ENCODE data around the gene DAPP1.
A peak's percentile ranks its signal among the peaks of the same experiment; 100 is the strongest.

DAPP1 gene

DNA sequence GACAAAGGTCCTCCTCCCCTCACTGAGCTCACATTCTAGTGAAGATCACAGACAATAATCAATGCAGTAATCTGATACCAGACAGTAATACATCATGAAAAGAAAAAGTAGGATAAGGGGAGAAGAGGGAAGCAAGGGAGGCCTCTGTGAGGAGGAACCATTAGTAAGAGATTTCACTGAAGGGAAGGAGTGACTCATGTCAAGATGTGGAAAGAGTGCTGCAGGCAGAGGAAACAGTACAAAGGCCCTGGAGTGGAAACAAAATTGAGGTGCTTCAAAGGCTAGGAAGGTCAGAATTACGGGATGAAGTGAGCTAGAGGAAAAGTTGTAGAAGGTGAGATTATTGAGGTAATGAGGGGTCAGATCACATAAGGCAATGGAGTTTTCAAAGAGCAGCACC is 39.5 kb downstream of the DAPP1 start:
- peak; percentile 29 for DNase-seq

- no peak for DNase-seq
Measured at GRCh38 chr4:99857307-99857706, 40.7 kb downstream of the DAPP1 start.

- DNase-seq = no peak
Measured at GRCh38 chr4:99859618-99860017, 43.0 kb downstream of the DAPP1 start.

DNA sequence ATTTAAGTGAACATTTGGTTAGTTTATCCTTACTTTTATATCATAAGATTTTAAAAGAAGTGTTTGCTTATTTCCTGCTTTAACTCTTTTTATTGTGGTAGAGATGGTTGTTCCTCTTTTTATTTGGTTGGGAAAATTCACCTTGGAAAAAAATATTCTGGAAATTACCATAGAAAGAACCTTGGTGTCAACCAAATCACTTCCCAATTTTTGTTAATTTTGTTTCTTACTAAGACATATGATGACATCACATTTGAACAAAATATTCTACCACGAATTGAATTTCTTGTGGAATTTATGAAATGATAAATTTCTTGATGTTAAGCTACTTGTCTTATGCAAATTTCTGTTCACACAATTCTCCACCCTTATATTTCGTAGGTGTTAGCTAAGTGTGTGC is 43.9 kb downstream of the DAPP1 start:
- no peak for DNase-seq

DNA sequence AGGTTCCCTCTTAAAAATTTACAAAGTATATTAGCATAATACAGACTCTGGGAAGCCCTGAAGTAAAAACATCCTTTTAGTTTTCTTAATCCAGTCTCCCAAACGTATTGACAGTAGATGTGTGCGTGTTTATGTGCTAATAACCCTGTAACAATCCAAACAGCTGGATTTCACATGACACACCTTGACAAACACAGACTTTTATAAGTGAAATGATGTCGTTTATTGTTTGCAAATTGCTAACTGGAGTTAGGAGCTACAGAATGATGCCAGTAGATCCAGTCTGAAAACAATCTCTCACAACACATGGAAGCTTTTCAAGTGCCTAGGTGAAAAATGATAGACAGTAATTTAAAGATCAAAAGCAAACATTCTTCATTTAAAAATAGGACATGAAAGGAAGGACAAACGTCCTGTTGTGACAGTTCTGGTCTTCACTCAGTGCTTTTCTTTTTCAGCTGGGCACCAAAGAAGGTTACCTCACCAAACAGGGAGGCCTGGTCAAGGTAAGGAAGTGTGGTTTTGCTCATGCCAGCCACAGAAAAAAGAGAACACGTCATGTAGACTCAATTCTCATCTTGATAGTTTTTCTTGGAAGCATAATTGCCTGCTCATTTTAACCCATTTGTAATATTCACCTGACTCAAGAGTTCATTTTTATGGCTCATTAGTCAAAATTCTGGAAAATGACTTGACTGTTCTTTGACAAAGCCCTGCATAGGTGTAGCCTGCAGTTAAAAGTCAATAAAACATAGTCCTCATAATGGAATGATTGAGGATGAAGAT is 44.7 kb downstream of the DAPP1 start:
- no peak for DNase-seq

GRCh38 chr4:99863804-99864203 is 47.2 kb downstream of the DAPP1 start:
- no peak for DNase-seq

- DNase-seq = no peak
Measured at GRCh38 chr4:99868126-99868596, 51.5 kb downstream of the DAPP1 start.

- no peak for DNase-seq
Measured at GRCh38 chr4:99872570-99872969, 55.9 kb downstream of the DAPP1 start.

- no peak for DNase-seq
Measured at GRCh38 chr4:99875071-99875470, 58.4 kb downstream of the DAPP1 start.

DNA sequence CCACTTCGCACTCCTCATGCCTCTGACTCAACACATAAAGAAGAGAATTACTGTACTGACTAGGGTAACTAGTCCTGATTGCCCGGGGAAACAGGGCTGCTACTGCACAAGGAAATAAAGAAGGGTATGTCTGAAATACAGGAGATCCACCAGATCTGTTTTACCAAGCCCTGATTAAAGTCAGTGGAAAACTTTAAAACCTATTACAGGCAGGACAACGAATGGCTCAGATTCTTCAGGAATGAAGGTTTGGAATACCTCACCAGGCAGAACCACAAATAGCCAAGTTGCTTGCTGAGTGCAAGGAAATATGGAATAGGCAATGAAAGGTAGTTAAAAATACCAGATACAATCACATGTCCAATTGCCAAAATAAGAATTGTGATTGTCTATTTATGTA is 60.3 kb downstream of the DAPP1 start:
- DNase-seq = no peak

DNA sequence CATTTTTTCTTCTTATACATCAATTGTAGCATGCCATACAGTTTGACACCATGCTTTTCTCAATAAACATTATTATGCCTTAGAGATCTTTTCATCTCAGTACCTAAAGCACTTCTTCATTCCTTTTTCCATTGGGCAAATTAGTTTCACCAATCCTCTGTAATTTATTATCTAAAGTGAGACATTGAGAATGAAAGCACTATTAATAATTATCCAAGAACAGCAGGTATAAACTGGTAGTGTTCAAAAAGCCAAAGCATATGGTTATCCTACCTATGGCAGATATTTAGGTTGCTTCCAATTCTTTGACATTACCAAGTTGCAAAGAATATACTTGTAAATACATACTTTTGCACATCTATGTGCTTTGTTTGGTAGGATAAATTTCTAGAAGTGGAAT is 62.0 kb downstream of the DAPP1 start:
- DNase-seq = no peak

DNA sequence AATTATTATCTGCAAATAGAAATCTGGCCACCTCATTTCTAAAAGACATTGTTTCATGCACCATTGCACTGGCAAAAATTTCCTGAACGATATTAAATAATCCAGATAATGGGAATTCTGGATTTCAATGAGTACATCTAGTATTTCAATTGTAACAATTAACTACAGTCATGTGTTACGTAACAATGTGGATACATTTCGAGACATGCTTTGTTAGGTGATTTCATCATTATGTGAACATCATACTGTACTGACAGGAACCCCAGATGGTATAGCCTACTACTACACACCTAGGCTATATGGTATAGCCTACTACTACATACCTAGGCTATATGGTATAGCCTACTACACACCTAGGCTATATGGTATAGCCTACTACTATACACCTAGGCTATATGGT is 62.8 kb downstream of the DAPP1 start:
- DNase-seq = no peak

- peak; percentile 30 for DNase-seq
Measured at GRCh38 chr4:99885063-99885664, 68.5 kb downstream of the DAPP1 start.

DNA sequence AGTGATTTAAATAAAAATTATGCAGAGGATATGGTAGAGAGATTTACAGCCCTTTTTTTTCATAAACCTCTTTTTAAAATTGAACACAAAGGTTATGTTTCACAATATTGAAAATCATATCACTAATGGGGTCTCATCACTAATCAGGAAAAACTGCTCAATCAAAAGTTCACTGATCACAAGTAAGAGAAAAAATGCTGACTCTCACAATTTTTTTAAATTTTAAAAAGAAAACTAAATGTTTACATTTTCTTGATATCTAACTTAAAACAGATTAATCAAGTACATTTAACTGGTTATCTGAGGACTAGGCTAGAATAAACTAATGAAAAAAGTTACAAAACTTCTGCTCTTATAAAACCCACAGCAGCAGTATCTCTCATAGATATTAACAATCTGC is 69.1 kb downstream of the DAPP1 start:
- no peak for DNase-seq

GRCh38 chr4:99886146-99886545 is 69.5 kb downstream of the DAPP1 start:
- no peak for DNase-seq

DNA sequence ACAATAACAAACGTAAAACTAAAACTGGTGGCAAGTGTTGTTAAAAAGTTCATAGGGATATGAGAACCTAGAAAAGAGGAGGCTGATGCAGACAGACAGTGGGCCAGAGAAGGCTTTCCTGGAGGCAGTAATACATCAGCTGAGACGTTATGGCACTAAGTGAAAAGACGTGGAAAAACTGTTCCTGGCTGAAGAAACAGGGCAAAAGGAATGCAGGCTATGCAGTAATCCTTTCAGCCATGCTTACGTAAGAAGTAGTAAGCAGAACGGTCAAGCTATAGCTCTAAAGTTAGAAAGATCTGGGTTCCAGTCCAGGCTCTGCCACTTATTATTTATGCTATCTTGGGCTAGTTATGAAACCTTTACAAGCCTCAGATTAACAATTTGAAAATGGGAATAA is 71.2 kb downstream of the DAPP1 start:
- no peak for DNase-seq

GRCh38 chr4:99891351-99891750 is 74.7 kb downstream of the DAPP1 start:
- no peak for DNase-seq

DNA sequence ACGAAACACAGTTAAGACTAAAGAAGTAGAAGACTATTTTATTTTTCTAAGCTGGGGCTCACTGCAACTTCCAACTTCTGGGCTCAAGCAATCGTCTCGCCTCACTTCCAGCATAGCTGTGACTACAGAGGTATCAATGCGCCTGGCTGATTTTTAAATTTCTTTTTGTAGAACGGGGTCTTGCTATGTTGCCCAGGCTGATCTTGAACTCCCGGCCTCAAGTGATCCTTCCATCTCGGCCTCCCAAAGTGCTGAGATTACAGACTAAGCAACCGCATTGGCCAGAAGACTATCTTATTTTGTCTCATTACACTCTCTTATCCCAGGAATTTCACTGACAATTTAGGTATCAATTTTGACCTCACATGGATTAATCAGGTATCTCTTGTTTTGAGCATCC is 76.4 kb downstream of the DAPP1 start:
- no peak for DNase-seq

- no peak for DNase-seq
Measured at GRCh38 chr4:99893839-99894160, 77.2 kb downstream of the DAPP1 start.

- peak; percentile 91 for DNase-seq
Measured at GRCh38 chr4:99894161-99894997, 77.8 kb downstream of the DAPP1 start, which contains the start of gene LAMTOR3. Gene LAMTOR3 (minus strand): TSS chr4:99894427. CDS start chr4:99893963, 464 bp downstream.

DNA sequence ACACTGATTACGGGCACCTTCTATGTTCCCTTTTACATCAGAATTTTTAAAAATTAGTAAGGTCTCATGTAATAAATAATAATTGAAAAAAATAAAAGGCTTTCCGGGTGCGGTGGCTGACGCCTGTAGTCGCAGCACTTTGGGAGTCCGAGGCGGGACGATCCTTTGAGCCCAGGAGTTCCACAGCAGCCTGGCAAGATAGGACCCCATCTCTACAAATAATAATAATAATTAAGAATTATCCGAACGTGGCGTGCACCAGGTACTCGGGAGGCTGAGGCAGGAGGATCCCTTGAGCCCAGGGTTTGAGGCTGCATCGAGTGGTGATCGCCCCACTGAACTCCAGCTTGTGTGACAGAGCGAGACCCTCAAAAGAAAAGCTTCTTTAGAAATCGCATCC is 78.4 kb downstream of the DAPP1 start:
- DNase-seq = no peak

- DNase-seq = no peak
Measured at GRCh38 chr4:99915449-99915848, 98.8 kb downstream of the DAPP1 start.

DNA sequence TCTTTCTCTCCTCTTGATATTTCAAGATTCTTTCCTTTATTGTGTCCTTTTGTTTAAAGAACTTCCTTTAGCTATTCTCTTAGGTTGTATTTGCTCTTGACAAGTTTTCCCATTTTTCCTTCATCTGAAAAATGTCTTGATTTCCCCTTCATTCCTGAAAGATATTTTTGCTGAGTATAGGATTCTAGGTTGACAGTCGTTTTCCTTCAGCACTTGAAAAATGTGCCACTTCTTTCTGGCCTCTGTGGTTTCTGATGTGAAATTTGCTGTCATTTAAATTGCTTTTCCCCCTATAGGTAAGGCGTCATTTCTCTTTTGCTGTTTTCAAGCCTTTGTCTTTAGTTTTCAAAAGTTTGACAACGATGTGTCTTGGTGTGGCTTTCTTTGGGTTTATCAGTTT is 100.9 kb downstream of the DAPP1 start:
- DNase-seq = no peak

GRCh38 chr4:99918656-99919055 is 102.0 kb downstream of the DAPP1 start:
- DNase-seq = no peak
